Neural cell (in vitro differentiated cells): Measurements from ENCODE around the gene PRKG1. TPM values are rescaled to one million over a fixed set of nuclear protein-coding genes. Genes with fewer than 3 reads are reported as not detected.

Experiments
- H2AFZ ChIP-seq: fragments of 200-600, 300-800 bp; sonication (generic), shearing (Covaris generic); 2 replicates; pipeline ENCODE4 v1.6.0; 2014; ENCODE audit warnings: low read depth, mild to moderate bottlenecking, antibody characterized with exemption, low read length, moderate library complexity
- H3F3A ChIP-seq: fragments of 200-600 bp; shearing (Covaris generic); 2 replicates; pipeline ENCODE4 v1.6.1; 2016; ENCODE audit warnings: mild to moderate bottlenecking, moderate library complexity, mixed read lengths, antibody characterized with exemption, low read length; ENCODE audit not compliant: insufficient read depth, poor library complexity, severe bottlenecking
- H3K27ac ChIP-seq: fragments of 200-600, 300-800 bp; sonication (generic), shearing (Covaris generic); 2 replicates; pipeline ENCODE4 v1.5.1; 2014; ENCODE audit warnings: mild to moderate bottlenecking, low read length, moderate library complexity
- H3K27me3 ChIP-seq: fragments of 300-800, 200-600 bp; sonication (generic), shearing (Covaris generic); 2 replicates; pipeline ENCODE4 v1.6.0; 2014; ENCODE audit warnings: mild to moderate bottlenecking, low read depth, low read length, moderate library complexity; ENCODE audit not compliant: insufficient read depth
- H3K36me3 ChIP-seq: fragments of 300-800, 200-600 bp; sonication (generic), shearing (Covaris generic); 2 replicates; pipeline ENCODE4 v1.5.1; 2014; ENCODE audit warnings: mild to moderate bottlenecking, antibody characterized with exemption, low read length, moderate library complexity; ENCODE audit not compliant: insufficient read depth
- H3K4me2 ChIP-seq: fragments of 300-800, 200-600 bp; sonication (generic), shearing (Covaris generic); 2 replicates; pipeline ENCODE4 v1.6.0; 2014; ENCODE audit warnings: mild to moderate bottlenecking, low read length
- H3K4me3 ChIP-seq: fragments of 300-800, 200-600 bp; sonication (generic), shearing (Covaris generic); 2 replicates; pipeline ENCODE4 v1.5.1; 2014; ENCODE audit warnings: mild to moderate bottlenecking, low read length, moderate library complexity
- H3K79me2 ChIP-seq: fragments of 200-600 bp; shearing (Covaris generic); replicated peaks from 2 replicates; pipeline ENCODE4 v1.6.0; 2014; ENCODE audit warnings: mild to moderate bottlenecking, low read length, moderate library complexity; ENCODE audit not compliant: insufficient read depth
- H3K9ac ChIP-seq: fragments of 300-800, 200-600 bp; sonication (generic), shearing (Covaris generic); 2 replicates; pipeline ENCODE4 v1.6.1; 2016; ENCODE audit warnings: mild to moderate bottlenecking, low read length, mixed read lengths
- H3K9me2 ChIP-seq: fragments of 200-600 bp; shearing (Covaris generic); 2 replicates; pipeline ENCODE4 v1.6.1; 2016; ENCODE audit warnings: mild to moderate bottlenecking, low read length, mixed read lengths; ENCODE audit not compliant: insufficient read depth
- H3K9me3 ChIP-seq: fragments of 200-600, 300-800 bp; sonication (generic), shearing (Covaris generic); 2 replicates; pipeline ENCODE4 v1.6.1; 2016; ENCODE audit warnings: mild to moderate bottlenecking, mixed run types, low read length, moderate library complexity, mixed read lengths
- H4K20me1 ChIP-seq: fragments of 200-600 bp; shearing (Covaris generic); 2 replicates; pipeline ENCODE4 v1.6.1; 2016; ENCODE audit warnings: mild to moderate bottlenecking, mixed run types; ENCODE audit not compliant: insufficient read depth
- EP300 ChIP-seq: fragments of 450-650 bp; conservative IDR thresholded peaks from 2 replicates; pipeline ENCODE4 v1.6.1; 2014; ENCODE audit warnings: antibody characterized with exemption, mild to moderate bottlenecking, moderate library complexity; ENCODE audit not compliant: poor library complexity, severe bottlenecking
- EZH2 ChIP-seq: fragments of 200-600, 300-800 bp; shearing (Covaris generic), sonication (generic); IDR thresholded peaks from 2 replicates; pipeline ENCODE4 v1.6.1; 2014; ENCODE audit warnings: antibody characterized with exemption, low read length, borderline replicate concordance, mild to moderate bottlenecking; ENCODE audit not compliant: insufficient read depth, poor library complexity, severe bottlenecking
- MXI1 ChIP-seq: fragments of 450-650 bp; conservative IDR thresholded peaks from 2 replicates; pipeline ENCODE4 v1.6.1; 2014; ENCODE audit warnings: antibody characterized with exemption, mild to moderate bottlenecking; ENCODE audit not compliant: poor library complexity, severe bottlenecking
- POLR2AphosphoS5 ChIP-seq: IDR thresholded peaks from 2 replicates; pipeline ENCODE4 v1.6.1; 2012
- RAD21 ChIP-seq: fragments of 450-650 bp; conservative IDR thresholded peaks from 2 replicates; pipeline ENCODE4 v1.6.1; 2014; ENCODE audit warnings: antibody characterized with exemption, mild to moderate bottlenecking, moderate library complexity
- SMC3 ChIP-seq: fragments of 450-650 bp; conservative IDR thresholded peaks from 2 replicates; pipeline ENCODE4 v1.6.1; 2014; ENCODE audit warnings: antibody characterized with exemption, mild to moderate bottlenecking, moderate library complexity; ENCODE audit not compliant: poor library complexity
- TAF1 ChIP-seq: IDR thresholded peaks from 2 replicates; pipeline ENCODE4 v1.6.1; 2012; ENCODE audit warnings: low read depth
- polyA plus RNA-seq: library from polyadenylated mRNA; depleted of rRNA; stranded (reverse); fragments of >200 nt; gene quantifications from 2 replicates; pipeline ENCODE4 v1.2.3, GENCODE V29; 2014
- TF ChIP-seq, protein P1 (sequence below): IDR thresholded peaks from 2 replicates; pipeline ENCODE4 v1.6.1; 2012; ENCODE audit warnings: borderline replicate concordance
- TF ChIP-seq, protein P2 (sequence below): fragments of 450-650 bp; IDR thresholded peaks from 2 replicates; pipeline ENCODE4 v1.5.1; 2014; ENCODE audit warnings: antibody characterized with exemption, mild to moderate bottlenecking, moderate library complexity; ENCODE audit not compliant: poor library complexity, severe bottlenecking

The PRKG1 gene
- polyA plus RNA-seq, 1 donor from 2014 or later = 2.2 TPM

DNA sequence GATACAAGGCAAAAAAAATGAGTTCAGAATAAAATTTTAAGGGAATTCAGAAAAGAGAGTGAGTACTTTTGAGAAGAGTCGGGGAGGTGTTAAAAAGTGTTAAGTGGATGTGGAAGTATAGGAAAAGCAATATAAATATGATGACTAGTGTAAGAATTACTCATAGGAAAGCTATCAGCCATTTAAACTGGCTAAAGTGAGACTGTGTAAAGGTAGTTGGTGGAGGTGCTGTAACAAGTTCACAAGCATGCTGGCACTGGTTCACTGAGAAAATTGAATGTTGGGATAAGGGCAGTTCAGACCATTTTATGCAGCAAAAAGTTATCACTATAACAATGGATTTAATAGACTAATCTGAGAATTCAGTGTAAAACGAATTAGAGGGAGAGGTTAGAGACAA is 1060.8 kb downstream of the PRKG1 start:
- Histone ChIP-seq H2AFZ (no peak overlapping the region), H3K4me3 (no peak overlapping the region), H3K9me2 (no peaks in the 10 kb centered on the region), H4K20me1 (no peaks in the 10 kb centered on the region), H3K27ac (no peak overlapping the region), H3K4me2 (no peak overlapping the region), H3K9me3 (no peaks in the 10 kb centered on the region), H3K27me3 (no peaks in the 10 kb centered on the region), H3K36me3 (no peaks in the 10 kb centered on the region), H3K9ac (no peak overlapping the region), H3K79me2 (no peaks in the 10 kb centered on the region), H3F3A (no peaks in the 10 kb centered on the region)
- TF ChIP-seq, protein P1, sequence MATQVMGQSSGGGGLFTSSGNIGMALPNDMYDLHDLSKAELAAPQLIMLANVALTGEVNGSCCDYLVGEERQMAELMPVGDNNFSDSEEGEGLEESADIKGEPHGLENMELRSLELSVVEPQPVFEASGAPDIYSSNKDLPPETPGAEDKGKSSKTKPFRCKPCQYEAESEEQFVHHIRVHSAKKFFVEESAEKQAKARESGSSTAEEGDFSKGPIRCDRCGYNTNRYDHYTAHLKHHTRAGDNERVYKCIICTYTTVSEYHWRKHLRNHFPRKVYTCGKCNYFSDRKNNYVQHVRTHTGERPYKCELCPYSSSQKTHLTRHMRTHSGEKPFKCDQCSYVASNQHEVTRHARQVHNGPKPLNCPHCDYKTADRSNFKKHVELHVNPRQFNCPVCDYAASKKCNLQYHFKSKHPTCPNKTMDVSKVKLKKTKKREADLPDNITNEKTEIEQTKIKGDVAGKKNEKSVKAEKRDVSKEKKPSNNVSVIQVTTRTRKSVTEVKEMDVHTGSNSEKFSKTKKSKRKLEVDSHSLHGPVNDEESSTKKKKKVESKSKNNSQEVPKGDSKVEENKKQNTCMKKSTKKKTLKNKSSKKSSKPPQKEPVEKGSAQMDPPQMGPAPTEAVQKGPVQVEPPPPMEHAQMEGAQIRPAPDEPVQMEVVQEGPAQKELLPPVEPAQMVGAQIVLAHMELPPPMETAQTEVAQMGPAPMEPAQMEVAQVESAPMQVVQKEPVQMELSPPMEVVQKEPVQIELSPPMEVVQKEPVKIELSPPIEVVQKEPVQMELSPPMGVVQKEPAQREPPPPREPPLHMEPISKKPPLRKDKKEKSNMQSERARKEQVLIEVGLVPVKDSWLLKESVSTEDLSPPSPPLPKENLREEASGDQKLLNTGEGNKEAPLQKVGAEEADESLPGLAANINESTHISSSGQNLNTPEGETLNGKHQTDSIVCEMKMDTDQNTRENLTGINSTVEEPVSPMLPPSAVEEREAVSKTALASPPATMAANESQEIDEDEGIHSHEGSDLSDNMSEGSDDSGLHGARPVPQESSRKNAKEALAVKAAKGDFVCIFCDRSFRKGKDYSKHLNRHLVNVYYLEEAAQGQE = no peak
- no peak for TF ChIP-seq TAF1
- no peak for TF ChIP-seq EZH2
- no peak for TF ChIP-seq SMC3
- no peak for TF ChIP-seq RAD21
- no peak for TF ChIP-seq MXI1
- TF ChIP-seq, protein P2, sequence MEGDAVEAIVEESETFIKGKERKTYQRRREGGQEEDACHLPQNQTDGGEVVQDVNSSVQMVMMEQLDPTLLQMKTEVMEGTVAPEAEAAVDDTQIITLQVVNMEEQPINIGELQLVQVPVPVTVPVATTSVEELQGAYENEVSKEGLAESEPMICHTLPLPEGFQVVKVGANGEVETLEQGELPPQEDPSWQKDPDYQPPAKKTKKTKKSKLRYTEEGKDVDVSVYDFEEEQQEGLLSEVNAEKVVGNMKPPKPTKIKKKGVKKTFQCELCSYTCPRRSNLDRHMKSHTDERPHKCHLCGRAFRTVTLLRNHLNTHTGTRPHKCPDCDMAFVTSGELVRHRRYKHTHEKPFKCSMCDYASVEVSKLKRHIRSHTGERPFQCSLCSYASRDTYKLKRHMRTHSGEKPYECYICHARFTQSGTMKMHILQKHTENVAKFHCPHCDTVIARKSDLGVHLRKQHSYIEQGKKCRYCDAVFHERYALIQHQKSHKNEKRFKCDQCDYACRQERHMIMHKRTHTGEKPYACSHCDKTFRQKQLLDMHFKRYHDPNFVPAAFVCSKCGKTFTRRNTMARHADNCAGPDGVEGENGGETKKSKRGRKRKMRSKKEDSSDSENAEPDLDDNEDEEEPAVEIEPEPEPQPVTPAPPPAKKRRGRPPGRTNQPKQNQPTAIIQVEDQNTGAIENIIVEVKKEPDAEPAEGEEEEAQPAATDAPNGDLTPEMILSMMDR = no peak
- TF ChIP-seq EP300 = no peak
- TF ChIP-seq POLR2AphosphoS5 = no peak

DNA sequence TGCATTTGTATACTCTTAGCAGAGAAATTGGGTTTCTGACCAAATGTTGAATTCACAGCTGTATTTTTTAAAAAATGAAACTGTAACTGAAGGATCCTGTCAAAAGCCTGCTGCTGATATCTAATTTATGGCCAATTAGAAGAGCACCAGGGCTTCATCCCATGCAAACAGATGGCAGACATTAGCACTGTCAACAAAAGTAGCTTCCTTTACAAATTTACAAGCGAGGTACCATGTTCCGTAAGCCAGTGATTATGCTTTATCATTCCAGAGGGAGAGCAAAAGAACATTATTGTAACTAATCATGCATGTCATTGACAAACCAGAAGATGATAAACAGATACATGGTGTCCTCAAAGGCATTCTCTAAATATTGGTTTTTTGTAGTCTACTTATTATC is 1062.6 kb downstream of the PRKG1 start:
- Histone ChIP-seq H3K4me2 (no peak overlapping the region), H3K36me3 (no peaks in the 10 kb centered on the region), H3F3A (no peaks in the 10 kb centered on the region), H3K27me3 (no peaks in the 10 kb centered on the region), H3K9ac (no peak overlapping the region), H3K79me2 (no peaks in the 10 kb centered on the region), H3K4me3 (no peak overlapping the region), H3K27ac (no peak overlapping the region), H3K9me3 (no peaks in the 10 kb centered on the region), H2AFZ (no peak overlapping the region), H4K20me1 (no peaks in the 10 kb centered on the region), H3K9me2 (no peaks in the 10 kb centered on the region)
- TF ChIP-seq EP300 (no peak), TAF1 (no peak), POLR2AphosphoS5 (no peak), EZH2 (no peak), MXI1 (no peak), SMC3 (no peak), RAD21 (no peak)
- TF ChIP-seq, protein P2 = no peak
- TF ChIP-seq, protein P1 = no peak
